Fibroblast of skin of right biceps (primary cell): ENCODE results near the gene LBHD1.
"Not testable (repeated sequence)": the region's sequence is repeated elsewhere in the genome, so short reads cannot be mapped to it uniquely, and the experiment has no call there.

Source experiments
- DNase-seq: peaks from one replicate; pipeline ENCODE4 v3.0.0-alpha.2; 2013

LBHD1 gene

DNA sequence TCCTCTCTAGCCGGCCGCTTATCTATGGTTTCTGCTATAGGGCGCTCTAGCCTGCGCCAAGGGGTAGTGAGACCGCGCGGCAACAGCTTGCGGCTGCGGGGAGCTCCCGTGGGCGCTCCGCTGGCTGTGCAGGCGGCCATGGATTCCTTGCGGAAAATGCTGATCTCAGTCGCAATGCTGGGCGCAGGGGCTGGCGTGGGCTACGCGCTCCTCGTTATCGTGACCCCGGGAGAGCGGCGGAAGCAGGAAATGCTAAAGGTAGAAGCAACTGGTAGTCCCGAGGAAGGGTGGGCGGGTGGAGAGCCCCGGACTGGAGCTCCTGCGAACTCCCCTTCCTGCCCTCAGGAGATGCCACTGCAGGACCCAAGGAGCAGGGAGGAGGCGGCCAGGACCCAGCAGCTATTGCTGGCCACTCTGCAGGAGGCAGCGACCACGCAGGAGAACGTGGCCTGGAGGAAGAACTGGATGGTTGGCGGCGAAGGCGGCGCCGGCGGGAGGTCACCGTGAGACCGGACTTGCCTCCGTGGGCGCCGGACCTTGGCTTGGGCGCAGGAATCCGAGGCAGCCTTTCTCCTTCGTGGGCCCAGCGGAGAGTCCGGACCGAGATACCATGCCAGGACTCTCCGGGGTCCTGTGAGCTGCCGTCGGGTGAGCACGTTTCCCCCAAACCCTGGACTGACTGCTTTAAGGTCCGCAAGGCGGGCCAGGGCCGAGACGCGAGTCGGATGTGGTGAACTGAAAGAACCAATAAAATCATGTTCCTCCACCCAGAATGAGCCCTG is at the start of gene LBHD1, which contains the start of gene UQCC3:
Gene LBHD1, minus strand, starts transcription at position 660 of the 782 bp plus-strand sequence. CDS start 2,236 bp downstream, outside the sequence.
Gene UQCC3, plus strand, starts transcription at position 66 of the 782 bp plus-strand sequence. Its CDS starts 73 bp downstream, at position 139.
- peak; percentile 88 for DNase-seq

GRCh38 chr11:62719302-62719978 is 47.4 kb upstream of the LBHD1 start:
- DNase-seq: no peak

DNA sequence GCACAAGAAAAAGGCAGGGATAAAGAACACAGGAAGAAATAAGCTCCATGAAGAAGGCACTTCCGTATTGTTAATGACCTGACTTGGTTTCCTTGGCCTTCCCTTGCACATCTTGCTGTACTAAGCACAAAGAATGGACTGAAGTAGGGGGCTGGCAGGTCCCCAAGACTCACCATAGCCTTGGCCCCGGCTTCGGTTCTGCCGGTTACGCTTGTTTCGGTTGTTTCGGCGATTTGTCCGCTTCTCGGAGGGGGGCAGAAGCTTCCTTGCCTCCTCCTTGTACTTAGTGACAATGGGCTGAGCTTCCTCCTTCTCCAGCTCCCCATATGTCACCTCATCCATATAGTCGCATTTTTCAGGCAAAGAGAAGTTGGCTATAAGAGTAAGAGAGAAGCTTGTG is 44.7 kb upstream of the LBHD1 start:
- no peak for DNase-seq

DNA sequence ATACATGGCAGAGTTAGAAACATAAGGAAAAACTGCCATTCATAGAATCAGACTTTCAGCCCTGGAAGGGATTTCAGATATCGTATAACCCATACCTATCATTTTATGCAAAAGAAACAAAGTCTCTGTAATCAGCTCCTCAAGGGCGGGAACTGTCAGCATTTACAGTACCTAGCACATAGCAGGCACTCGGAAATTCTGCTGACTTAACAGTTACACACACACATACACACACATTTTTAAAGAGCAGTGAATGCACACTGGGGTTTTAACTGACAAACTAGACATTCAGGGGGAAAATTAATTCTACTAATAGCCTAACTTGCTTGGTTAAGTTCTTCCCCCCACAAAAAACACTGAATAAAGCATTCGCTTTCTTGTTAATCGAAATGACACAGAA is 44.1 kb upstream of the LBHD1 start:
- DNase-seq: no peak

DNA sequence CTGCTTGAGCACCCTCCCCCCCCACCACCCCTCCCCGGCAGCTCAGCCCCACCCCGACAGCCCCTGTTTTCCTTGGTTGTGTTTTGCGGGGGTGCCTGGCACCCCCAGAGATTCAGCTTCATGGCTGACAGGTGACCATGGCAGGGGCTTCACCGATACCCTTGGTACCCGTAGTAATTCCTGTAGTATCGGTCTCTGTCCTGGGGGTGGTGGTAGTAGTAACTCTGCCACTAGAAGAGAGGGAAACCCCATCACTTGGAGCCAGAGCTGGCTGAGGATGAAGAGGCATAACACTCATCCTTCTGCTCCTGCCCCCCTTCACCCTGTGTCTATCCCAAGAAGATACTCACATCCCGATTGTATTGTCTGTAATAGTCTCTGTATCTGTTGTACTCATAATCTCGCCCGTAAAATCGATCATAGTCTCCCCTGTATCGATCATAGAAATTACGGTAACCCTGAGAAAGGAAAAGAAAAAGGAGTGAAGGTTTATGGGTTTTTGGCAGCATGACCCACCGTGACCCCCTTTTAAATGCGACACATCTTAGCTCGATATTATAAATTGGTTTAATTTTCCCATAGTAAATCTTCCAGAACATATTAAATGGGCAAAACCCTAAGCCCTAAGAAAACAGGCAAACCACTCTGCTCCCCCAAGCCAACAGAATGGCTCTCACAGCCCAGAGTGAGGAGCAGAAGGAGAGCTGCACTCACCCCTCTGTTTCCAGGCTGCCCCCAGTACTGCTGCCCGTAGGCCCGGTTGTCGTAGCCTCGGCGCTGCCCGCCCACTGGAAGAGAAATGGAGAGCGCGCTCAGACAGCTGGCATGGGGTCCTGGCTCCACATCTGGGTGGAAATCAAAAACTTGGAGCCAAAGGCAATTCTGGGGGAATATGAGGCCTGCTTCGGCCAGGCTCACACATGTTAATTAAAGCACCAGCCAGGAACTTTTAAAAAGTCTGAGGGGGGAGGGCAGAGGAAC is 43.4 kb upstream of the LBHD1 start:
- DNase-seq: no peak

- no peak for DNase-seq
These were observed 41.3 kb upstream of the LBHD1 start for GRCh38 chr11:62713343-62713742.

- DNase-seq: no peak
These were observed 40.8 kb upstream of the LBHD1 start for GRCh38 chr11:62712861-62713260.

DNA sequence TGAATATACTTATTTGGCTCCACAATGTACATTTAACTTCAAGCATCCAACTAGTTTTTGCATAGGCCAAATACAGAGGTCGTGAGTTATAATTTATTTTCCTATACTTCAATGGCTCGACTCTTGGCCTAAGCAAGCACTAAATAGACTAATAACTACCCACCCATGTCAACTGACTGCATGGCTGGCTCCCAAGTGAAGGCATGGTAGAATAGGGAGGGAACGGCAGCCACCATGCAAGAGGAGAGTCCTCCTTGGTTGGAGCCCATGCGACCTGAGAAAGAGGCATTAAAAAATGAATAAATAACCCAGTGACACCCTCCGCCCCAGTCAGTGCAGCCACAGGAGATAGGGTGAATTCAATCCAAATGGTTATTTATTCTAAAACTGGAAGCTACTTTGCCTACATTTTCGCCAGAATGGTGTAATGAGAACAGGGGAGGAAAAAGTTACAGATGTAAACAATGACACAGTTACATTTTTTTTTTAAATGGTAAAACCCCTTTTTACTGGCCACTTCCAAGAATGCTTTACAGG is 40.3 kb upstream of the LBHD1 start:
- no peak for DNase-seq

- peak; percentile 14 for DNase-seq
These were observed 37.9 kb upstream of the LBHD1 start for GRCh38 chr11:62710001-62710345.

- peak; percentile 98 for DNase-seq
These were observed 37.4 kb upstream of the LBHD1 start for GRCh38 chr11:62709247-62710000.

DNA sequence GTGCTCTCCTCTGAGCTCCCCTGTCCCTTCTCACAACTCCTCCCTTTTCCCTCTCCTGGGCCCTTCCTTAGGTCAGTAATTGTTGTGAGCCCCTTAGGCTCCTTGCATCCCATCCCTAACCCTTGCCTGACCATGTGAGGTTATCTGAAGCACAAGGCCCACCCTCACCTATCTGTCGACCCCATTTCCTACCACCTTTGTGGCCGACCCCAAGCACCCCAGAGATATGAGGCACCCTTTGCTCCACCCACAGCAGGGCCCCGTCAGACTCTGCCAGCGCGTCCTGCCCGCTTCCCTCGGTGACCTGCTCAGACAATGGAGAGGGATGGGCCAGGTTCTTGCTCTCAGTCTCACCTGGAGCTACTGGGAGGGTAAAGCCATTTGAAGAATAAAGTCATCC is 36.7 kb upstream of the LBHD1 start:
- no peak for DNase-seq

GRCh38 chr11:62708392-62708791 is 36.3 kb upstream of the LBHD1 start:
- DNase-seq: no peak

DNA sequence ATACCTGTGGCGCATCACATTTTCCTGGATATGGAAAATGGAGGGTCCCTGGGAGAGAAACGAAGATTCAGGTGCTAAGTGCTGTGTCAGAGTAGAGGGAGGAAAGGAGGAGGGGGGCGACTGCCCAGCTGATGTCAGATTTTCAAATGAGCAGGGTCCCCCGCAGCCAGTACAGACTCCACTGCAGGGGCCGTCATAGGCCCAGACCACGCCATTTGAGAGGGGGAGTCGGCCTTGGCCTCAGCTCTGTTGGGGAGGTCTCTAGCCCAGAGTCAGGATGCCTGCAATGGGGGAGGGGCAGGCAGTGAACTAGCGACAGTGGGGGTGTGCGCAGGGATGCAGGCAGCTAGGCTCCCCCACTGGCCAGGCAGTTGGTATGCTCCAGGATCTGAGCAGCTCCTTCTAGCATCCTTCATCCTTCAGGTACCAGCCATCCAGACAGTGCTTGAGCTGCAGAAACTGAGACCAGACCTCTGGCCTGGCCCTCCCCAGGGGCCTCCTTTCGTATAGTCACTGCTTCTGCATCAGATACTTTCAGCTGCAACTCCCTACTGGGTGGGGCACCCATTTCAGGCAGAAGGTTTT is 35.3 kb upstream of the LBHD1 start, which contains the start of the genes BSCL2 and GNG3:
Gene BSCL2, minus strand, starts transcription at position 148 of the 585 bp plus-strand sequence. CDS start 229 bp downstream, outside the sequence.
Gene GNG3, plus strand, starts transcription at position 400 of the 585 bp plus-strand sequence. CDS start 620 bp downstream, outside the sequence.
- peak; percentile 25 for DNase-seq

GRCh38 chr11:62706850-62707247 is 34.8 kb upstream of the LBHD1 start:
- DNase-seq: no peak

DNA sequence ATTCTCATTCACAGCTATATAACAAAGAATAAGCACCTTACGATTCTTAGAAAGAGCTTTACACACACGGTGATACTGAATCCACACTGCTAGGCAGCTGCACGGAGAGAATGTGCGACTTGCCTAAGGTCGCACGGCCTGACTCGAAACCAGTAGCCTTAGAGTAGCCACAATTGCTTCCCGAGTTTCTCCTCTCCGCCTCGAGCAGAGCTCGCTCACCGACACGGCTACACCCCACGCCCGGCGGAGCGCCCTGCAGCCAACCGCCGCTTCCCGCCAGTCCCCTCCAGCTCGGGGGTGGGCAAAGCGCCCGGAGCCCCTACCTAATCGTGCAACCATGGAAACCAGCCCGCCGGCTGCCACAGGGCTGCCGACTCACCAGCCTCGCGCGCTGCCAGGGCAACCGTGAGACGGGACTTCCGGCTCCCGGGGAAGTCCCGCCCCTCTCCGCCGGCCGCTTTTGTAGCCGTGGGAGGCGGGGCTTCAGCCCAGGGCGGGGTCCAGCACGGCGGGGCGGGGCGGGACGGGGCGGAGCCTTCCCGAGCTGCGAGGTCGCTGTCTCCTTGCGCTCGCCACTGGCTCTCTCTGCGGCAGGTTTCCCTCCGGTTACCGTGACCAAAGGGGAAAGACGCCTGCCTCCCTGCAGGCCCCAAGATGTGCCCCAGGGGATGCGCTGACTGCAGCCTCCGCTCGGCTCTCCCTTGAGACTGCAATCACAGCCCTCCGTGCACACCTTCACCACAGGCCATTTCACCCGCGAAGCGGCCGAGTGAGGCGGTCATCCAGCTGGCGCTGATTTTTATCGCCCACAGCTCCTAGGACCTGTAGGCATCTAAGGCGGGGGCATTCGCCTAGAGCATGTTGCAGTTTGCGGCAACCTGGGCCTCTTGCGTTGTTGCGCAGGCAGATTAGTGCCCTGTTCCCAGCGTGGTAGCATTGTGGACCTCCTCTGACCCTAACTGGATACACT is 34.1 kb upstream of the LBHD1 start:
- peak; percentile 95 for DNase-seq

GRCh38 chr11:62705413-62705812 is 33.3 kb upstream of the LBHD1 start:
- no peak for DNase-seq

DNA sequence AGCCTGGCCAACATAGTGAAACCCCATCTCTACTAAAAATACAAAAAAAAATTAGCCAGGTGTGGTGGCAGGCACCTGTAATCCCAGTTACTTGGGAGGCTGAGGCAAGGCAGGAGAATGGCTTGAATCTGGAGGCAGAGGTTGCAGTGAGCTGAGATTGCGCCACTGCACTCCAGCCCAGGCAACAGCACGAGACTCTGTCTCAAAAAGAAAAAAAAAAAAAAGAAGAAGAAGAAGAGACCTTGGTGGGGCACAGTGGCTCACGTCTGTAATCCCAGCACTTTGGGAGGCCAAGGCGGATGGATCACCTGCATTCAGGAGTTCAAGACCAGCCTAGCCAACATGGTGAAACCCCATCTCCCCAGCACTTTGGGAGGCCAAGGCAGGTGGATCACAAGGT is 31.9 kb upstream of the LBHD1 start:
- not testable (repeated sequence) for DNase-seq

GRCh38 chr11:62702246-62702645 is 30.2 kb upstream of the LBHD1 start:
- DNase-seq: no peak

DNA sequence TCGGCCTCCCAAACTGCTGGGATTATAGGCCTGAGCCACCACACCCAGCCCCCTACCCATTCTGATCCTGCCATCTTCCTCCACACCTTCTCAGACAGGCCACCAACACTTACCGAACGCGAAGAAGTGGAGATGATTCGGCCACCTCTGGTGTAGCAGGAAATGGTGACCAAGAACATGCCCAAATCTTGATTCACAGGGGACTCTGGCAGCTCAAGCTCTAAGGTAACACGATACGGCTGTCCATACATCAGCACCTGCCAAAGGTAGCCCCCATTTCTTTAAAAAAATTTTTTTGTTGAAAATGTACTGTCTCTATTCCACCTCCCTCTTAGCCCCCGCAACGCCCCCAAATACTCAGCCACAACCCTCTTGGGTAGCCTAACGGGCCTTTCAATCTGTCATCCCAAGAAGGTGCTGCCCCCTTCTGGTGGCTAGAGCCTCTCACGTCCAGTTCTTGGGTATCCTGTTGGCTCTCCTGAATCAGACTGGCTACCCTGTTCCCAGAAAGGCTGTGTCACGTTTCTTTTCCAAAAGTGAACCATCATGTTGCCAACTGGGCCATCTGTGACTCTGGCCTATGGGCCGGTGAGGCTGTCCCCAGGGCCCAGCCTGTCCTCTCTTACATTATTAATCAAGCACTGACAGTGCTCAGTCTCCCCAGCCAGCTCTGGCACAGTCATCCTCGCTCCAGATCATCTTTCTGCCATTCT is 22.5 kb upstream of the LBHD1 start:
- DNase-seq: peak; percentile 74
